NB4 (cell line): Measurements from ENCODE around the gene EDC3.

Experiments used
- DNase-seq: peaks from one replicate; pipeline ENCODE4 v3.0.0; 2010; ENCODE audit warnings: low read depth
- H3K4me3 ChIP-seq: one replicate; pipeline ENCODE4 v1.5.1; 2011; ENCODE audit warnings: mild to moderate bottlenecking, low read depth, low read length, moderate library complexity
- CTCF ChIP-seq: IDR thresholded peaks from one replicate; pipeline ENCODE4 v1.5.1; 2012; ENCODE audit warnings: low read depth, low read length
- MYC ChIP-seq: IDR thresholded peaks from 2 replicates; pipeline ENCODE4 v1.6.1; 2011; ENCODE audit warnings: low read depth, low read length
- POLR2A ChIP-seq: IDR thresholded peaks from 2 replicates; pipeline ENCODE4 v1.6.1; 2011; ENCODE audit warnings: mild to moderate bottlenecking; ENCODE audit not compliant: insufficient read length; ENCODE audit errors: extremely low read depth
- TF ChIP-seq, protein P1 (sequence below): IDR thresholded peaks from 2 replicates; pipeline ENCODE4 v1.6.1; 2011; ENCODE audit warnings: low read depth, low read length

EDC3 gene

GRCh38 chr15:74712311-74712710 lies 16.5 kb upstream of the EDC3 start:
- TF ChIP-seq, protein P1, sequence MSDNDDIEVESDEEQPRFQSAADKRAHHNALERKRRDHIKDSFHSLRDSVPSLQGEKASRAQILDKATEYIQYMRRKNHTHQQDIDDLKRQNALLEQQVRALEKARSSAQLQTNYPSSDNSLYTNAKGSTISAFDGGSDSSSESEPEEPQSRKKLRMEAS, result no peak
- TF ChIP-seq CTCF, result no peak
- no peak for TF ChIP-seq MYC
- no peak for TF ChIP-seq POLR2A
- no peak for DNase-seq
- H3K4me3 ChIP-seq, result no peak overlapping the region

DNA sequence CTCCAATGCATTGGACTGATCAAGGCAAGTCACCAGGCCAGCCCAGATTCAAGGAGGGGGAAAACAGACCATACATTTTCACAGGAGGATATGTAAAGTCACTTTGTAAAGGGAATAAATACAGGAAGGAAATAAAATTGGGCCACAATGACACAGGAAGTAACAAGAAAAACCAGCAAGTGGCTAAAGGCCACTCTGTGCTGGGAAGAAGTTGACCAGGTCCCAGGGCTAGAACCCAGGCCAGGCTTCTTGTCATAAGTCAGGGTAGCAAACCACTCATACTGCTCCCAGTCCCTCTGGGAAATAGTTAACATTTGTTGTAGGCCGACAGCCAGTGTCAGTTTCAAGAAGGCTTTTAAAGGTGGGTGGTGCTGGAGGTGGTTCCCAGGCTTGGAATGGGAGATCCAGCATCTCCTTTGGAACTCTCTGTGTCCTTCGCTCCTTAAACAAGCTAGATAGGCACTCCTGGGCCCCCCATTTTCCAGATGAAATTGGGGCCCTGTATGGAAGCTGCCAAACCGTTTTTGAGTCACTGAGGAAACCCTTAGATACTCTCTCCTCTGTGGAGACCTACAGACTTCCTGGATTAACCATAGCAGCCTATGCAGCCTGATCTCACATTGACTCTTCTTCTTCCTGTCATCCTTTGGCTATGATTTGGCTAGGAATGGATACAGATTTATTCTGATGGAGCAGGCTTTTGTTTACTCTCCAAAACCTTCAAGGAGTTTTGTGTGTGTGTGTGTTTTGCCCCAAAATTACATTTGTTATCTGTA lies 14.7 kb upstream of the EDC3 start:
- TF ChIP-seq CTCF (no peak), POLR2A (no peak), MYC (no peak)
- TF ChIP-seq, protein P1, result no peak
- H3K4me3 ChIP-seq, result no peak overlapping the region
- DNase-seq, result no peak

DNA sequence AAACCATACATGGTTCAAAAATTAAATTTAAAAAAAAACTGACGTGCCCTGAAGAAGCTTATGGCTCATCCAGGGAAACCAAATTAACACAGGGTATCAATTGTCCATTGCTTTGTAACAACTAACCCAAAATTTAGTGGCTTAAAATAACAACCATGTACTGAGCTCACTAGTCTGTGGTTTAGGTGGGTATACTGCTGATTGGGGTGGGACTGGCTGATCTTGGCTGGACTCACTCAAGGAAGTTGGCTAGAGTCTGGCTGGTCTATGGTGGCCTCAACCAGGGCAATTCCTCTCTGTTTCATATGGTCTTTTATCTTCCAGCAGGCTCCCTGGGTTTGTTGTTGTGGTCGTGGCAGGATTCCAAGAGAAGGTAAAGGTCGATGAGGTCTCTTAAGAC lies 14.1 kb upstream of the EDC3 start:
- DNase-seq, result no peak
- TF ChIP-seq POLR2A, result no peak
- TF ChIP-seq MYC, result no peak
- TF ChIP-seq CTCF, result no peak
- TF ChIP-seq, protein P1, result no peak

GRCh38 chr15:74709011-74709410 lies 13.2 kb upstream of the EDC3 start:
- no peak for DNase-seq
- no peak overlapping the region for H3K4me3 ChIP-seq
- no peak for TF ChIP-seq CTCF
- no peak for TF ChIP-seq POLR2A
- no peak for TF ChIP-seq MYC
- TF ChIP-seq, protein P1, result no peak

More for the DNA sequence above, 14.1 kb upstream of the EDC3 start:
- no peak overlapping the region for H3K4me3 ChIP-seq

- H3K4me3 ChIP-seq, result peak overlapping the region; percentile 88
- DNase-seq, result no peak
- TF ChIP-seq CTCF, result no peak
- no peak for TF ChIP-seq POLR2A
Observed at GRCh38 chr15:74696808-74697207, 984 bp upstream of the EDC3 start.

DNA sequence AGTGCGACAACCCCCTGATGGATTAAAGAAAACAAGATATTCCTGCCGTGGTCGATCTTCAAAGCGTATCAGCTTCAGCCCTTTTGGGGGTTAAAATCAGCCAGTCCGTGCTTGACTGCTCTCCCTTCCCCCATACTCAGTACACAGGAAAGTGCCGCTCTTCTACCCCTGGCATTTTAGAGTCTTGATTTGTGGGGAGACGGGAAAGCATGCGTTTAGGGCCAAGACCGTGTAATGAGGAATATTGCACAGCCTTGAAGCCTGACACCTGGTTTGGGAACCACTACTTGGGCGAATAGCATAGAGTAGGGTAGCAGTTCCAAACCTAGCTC lies 540 bp upstream of the EDC3 start:
- no peak for DNase-seq
- peak overlapping the region; percentile 88 for H3K4me3 ChIP-seq
- TF ChIP-seq POLR2A, result no peak
- TF ChIP-seq MYC, result no peak
- TF ChIP-seq, protein P1, result no peak
- TF ChIP-seq CTCF, result no peak
